K562 (cell line): ENCODE measurements around the gene DIAPH1. TPM values are rescaled to one million over a fixed set of nuclear protein-coding genes. Genes with fewer than 3 reads are reported as not detected.

Experiments
- BRD9 ChIP-seq: fragments of 450-650 bp; IDR thresholded peaks from 2 replicates; pipeline ENCODE4 v1.6.1; 2018; ENCODE audit warnings: low read depth; ENCODE audit not compliant: partially characterized antibody
- CBFA2T2 ChIP-seq: fragments of 450-650 bp; conservative IDR thresholded peaks from 2 replicates; pipeline ENCODE4 v1.6.1; 2017; ENCODE audit warnings: mild to moderate bottlenecking
- DIDO1 ChIP-seq: fragments of 450-650 bp; IDR thresholded peaks from 2 replicates; pipeline ENCODE4 v1.6.1; 2016; ENCODE audit warnings: low read depth, missing biosample characterization, missing genetic modification characterization
- GTF2A2 ChIP-seq: IDR thresholded peaks from 2 replicates; pipeline ENCODE4 v1.6.1; 2016; ENCODE audit warnings: mild to moderate bottlenecking, missing genetic modification characterization, missing compliant biosample characterization
- HNRNPK ChIP-seq: fragments of 200-400 bp; formaldehyde crosslinking; IDR thresholded peaks from one replicate; pipeline ENCODE4 v1.6.1; 2018; ENCODE audit warnings: mild to moderate bottlenecking, low read depth, low read length; ENCODE audit not compliant: poor library complexity, severe bottlenecking
- LCOR ChIP-seq: sonication (generic); formaldehyde crosslinking; IDR thresholded peaks from 2 replicates; pipeline ENCODE4 v1.8.0; 2022; ENCODE audit warnings: mild to moderate bottlenecking, missing genetic modification reagents
- NFIC ChIP-seq: fragments of 450-650 bp; IDR thresholded peaks from 2 replicates; pipeline ENCODE4 v1.6.1; 2017; ENCODE audit warnings: mild to moderate bottlenecking, inconsistent platforms
- PPARD ChIP-seq: fragments of 250-450 bp; sonication (Bioruptor Pico); IDR thresholded peaks from 2 replicates; pipeline ENCODE4 v1.8.0; 2022; ENCODE audit warnings: inconsistent platforms, mild to moderate bottlenecking, moderate library complexity
- RBM34 ChIP-seq: fragments of 200-400 bp; formaldehyde crosslinking; IDR thresholded peaks from 2 replicates; pipeline ENCODE4 v1.6.1; 2018; ENCODE audit warnings: low read length, borderline replicate concordance; ENCODE audit not compliant: insufficient read depth
- SETDB1 ChIP-seq: IDR thresholded peaks from one replicate; pipeline ENCODE4 v1.6.1; 2012; ENCODE audit warnings: low read length, control low read depth, inconsistent platforms
- SPI1 ChIP-seq: IDR thresholded peaks from 2 replicates; pipeline ENCODE4 v1.6.1; 2011; ENCODE audit warnings: low read depth, low read length, control low read depth, borderline replicate concordance
- TARDBP ChIP-seq: fragments of 450-650 bp; IDR thresholded peaks from 2 replicates; pipeline ENCODE4 v1.6.1; 2016
- TCF7L2 ChIP-seq: fragments of 150-350 bp; IDR thresholded peaks from 2 replicates; pipeline ENCODE4 v1.6.1; 2016; ENCODE audit warnings: low read depth, mild to moderate bottlenecking, low read length, moderate library complexity
- ZBTB1 ChIP-seq: sonication (generic); formaldehyde crosslinking; IDR thresholded peaks from 2 replicates; pipeline ENCODE4 v1.8.1; 2023; ENCODE audit warnings: missing genetic modification reagents, low read depth, mild to moderate bottlenecking, borderline replicate concordance
- ZBTB7A ChIP-seq: IDR thresholded peaks from 2 replicates; pipeline ENCODE4 v1.6.1; 2011; ENCODE audit warnings: low read depth, mild to moderate bottlenecking, low read length, moderate library complexity, borderline replicate concordance; ENCODE audit not compliant: control insufficient read depth
- ZC3H11A ChIP-seq: IDR thresholded peaks from 2 replicates; pipeline ENCODE4 v1.6.1; 2012; ENCODE audit warnings: low read depth, low read length, improper control_type of control experiment
- ZNF143 ChIP-seq: sonication (generic); formaldehyde crosslinking; IDR thresholded peaks from 2 replicates; pipeline ENCODE4 v1.9.0; 2022; ENCODE audit warnings: mild to moderate bottlenecking, missing genetic modification reagents
- ZNF175 ChIP-seq: fragments of 200-800 bp; sonication (Bioruptor generic); IDR thresholded peaks from 2 replicates; pipeline ENCODE4 v1.6.1; 2016; ENCODE audit warnings: low read depth, mild to moderate bottlenecking, missing genetic modification characterization, missing compliant biosample characterization
- polyA plus RNA-seq, 8 experiments: library from polyadenylated mRNA; depleted of rRNA in 4 of 8; stranded (reverse) in 5 of 8; unstranded in 3 of 8; fragments of >200 nt; fragmentation: Nextera tagmentation in 2 of 8; fragmentation: Illumina TruSeq in 1 of 8; extraction: Ambion mirVana in 2 of 8; extraction: Trizol in 1 of 8; gene quantifications; 2 replicates each; pipeline versions ENCODE4 v1.2.1 to v1.2.3, GENCODE V29; 2011 to 2014; ENCODE audit warnings: inconsistent platforms in 1 of 8, missing spikeins in 1 of 8
- total RNA-seq, 7 experiments: library from RNA; depleted of rRNA in 6 of 7; stranded (reverse); fragments of >200 nt in 6 of 7; fragmentation: Illumina TruSeq in 2 of 7; extraction: Trizol in 2 of 7; gene quantifications; 2 replicates each; pipeline versions ENCODE4 v1.2.1 to v1.2.3, GENCODE V29; 2011 to 2021; ENCODE audit warnings: low replicate concordance in 1 of 7
- TF ChIP-seq, protein P1 (sequence below): sonication (generic); formaldehyde crosslinking; IDR thresholded peaks from 2 replicates; pipeline ENCODE4 v1.9.0; 2022; ENCODE audit warnings: mild to moderate bottlenecking, missing genetic modification reagents
- TF ChIP-seq, protein P2 (sequence below): sonication (generic); formaldehyde crosslinking; IDR thresholded peaks from 2 replicates; pipeline ENCODE4 v1.8.1; 2022; ENCODE audit warnings: missing genetic modification reagents
- TF ChIP-seq, protein P3 (sequence below): fragments of 200-400 bp; formaldehyde crosslinking; IDR thresholded peaks from 2 replicates; pipeline ENCODE4 v1.6.1; 2017; ENCODE audit warnings: mild to moderate bottlenecking, low read depth, low read length, moderate library complexity

The DIAPH1 gene
- total and polyA plus RNA-seq, 9 of the 15 experiments (the other 6 are each of a cell fraction or from before 2014, with no cell fraction given) = 60.8 to 328 (median 97.8) TPM

DNA sequence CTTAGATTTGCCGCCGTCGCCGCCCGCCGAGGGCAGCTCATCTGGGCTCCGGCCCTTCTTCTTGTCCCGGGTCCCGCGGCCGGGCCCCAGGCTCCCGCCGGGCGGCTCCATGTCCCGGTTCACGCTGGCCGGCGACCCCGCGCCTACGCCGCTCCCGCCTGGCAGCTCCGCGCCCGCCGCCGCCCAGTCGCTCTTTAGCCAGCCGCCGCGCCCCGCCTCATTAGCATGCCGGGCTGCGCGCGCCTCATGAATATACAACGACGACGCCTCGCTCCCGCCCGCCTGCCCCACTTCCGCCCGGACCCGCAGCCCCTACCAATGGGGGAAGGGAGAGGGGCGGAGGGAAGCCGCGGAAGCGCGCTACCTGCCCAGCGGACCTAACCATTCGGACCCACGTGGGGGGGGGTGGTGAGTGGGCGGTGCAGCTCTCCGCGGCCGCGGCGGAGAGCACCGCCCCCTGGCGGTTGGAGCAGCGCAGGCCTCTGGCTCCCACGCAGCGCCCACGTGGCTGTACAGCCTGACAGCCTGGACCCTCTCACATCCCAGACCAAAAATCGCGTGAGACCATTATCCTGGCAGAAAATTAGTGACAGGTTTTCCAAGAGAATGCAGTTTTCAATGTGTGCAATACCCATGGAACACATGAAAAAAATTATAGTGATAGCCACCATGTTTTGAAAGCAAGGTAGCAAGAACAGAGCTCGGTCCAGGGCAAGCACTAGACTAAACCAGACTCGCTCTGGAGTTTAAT is at the start of gene DIAPH1 (continued):
- TF ChIP-seq ZBTB7A = 0 out of 2 replicates have a peak, but pooled peaks have one; percentile 32
- no peak for TF ChIP-seq BRD9
- TF ChIP-seq NFIC = no peak; the same call in 1 of the 2 replicates
- peak; percentile 74; the same call in 1 of the 2 replicates for TF ChIP-seq LCOR (CRISPR knock-in tag)
- TF ChIP-seq DIDO1 (tag) = no peak
- TF ChIP-seq ZNF143 (CRISPR knock-in tag) = no peak; the same call in 1 of the 2 replicates
- TF ChIP-seq CBFA2T2 = peak; percentile 28
- TF ChIP-seq, protein P1, sequence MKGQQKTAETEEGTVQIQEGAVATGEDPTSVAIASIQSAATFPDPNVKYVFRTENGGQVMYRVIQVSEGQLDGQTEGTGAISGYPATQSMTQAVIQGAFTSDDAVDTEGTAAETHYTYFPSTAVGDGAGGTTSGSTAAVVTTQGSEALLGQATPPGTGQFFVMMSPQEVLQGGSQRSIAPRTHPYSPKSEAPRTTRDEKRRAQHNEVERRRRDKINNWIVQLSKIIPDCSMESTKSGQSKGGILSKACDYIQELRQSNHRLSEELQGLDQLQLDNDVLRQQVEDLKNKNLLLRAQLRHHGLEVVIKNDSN (CRISPR knock-in tag) = peak; percentile 94
- 0 out of 2 replicates have a peak, but pooled peaks have one; percentile 44 for TF ChIP-seq ZNF175 (CRISPR knock-in tag)
- TF ChIP-seq, protein P2, sequence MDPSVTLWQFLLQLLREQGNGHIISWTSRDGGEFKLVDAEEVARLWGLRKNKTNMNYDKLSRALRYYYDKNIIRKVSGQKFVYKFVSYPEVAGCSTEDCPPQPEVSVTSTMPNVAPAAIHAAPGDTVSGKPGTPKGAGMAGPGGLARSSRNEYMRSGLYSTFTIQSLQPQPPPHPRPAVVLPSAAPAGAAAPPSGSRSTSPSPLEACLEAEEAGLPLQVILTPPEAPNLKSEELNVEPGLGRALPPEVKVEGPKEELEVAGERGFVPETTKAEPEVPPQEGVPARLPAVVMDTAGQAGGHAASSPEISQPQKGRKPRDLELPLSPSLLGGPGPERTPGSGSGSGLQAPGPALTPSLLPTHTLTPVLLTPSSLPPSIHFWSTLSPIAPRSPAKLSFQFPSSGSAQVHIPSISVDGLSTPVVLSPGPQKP (CRISPR knock-in tag) = no peak
- TF ChIP-seq SPI1 = peak; percentile 75; the same call in 1 of the 2 replicates
- peak; percentile 94 for TF ChIP-seq TCF7L2
- no peak for TF ChIP-seq ZBTB1
- no peak for TF ChIP-seq TARDBP
- peak; percentile 58 for TF ChIP-seq HNRNPK
- no peak for TF ChIP-seq RBM34
- TF ChIP-seq SETDB1 = peak; percentile 36
- no peak for TF ChIP-seq ZC3H11A
- no peak for TF ChIP-seq GTF2A2 (tag)
- TF ChIP-seq PPARD (CRISPR knock-in tag) = no peak
- TF ChIP-seq, protein P3, sequence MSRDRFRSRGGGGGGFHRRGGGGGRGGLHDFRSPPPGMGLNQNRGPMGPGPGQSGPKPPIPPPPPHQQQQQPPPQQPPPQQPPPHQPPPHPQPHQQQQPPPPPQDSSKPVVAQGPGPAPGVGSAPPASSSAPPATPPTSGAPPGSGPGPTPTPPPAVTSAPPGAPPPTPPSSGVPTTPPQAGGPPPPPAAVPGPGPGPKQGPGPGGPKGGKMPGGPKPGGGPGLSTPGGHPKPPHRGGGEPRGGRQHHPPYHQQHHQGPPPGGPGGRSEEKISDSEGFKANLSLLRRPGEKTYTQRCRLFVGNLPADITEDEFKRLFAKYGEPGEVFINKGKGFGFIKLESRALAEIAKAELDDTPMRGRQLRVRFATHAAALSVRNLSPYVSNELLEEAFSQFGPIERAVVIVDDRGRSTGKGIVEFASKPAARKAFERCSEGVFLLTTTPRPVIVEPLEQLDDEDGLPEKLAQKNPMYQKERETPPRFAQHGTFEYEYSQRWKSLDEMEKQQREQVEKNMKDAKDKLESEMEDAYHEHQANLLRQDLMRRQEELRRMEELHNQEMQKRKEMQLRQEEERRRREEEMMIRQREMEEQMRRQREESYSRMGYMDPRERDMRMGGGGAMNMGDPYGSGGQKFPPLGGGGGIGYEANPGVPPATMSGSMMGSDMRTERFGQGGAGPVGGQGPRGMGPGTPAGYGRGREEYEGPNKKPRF = no peak
